ENCODE measurements around the gene CSMD2.

- TF ChIP-seq POLR2A (IDR thresholded peaks at IDR 0.05) (no peak), CTCF (IDR thresholded peaks at IDR 0.05) (no peak), POLR2AphosphoS5 (IDR thresholded peaks at IDR 0.05) (no peak), EP300 (IDR thresholded peaks at IDR 0.05) (no peak)
Measured at GRCh38 chr1:33703464-33703863, 461.6 kb downstream of the CSMD2 start.

Data from upper lobe of left lung (tissue), 4 donors.